K562 (cell line): ENCODE data around the gene ACACB. TPM values are rescaled to one million over a fixed set of nuclear protein-coding genes. Genes with fewer than 3 reads are reported as not detected.
A peak's percentile ranks its signal among the peaks of the same experiment; 100 is the strongest.

Experiments used
- ATAC-seq: fragments of 200-7000 bp; cut with Tn5 transposase; 3 replicates; pipeline ENCODE4 v1.9.1; 2020; ENCODE audit warnings: moderate library complexity
- BruUV-seq: library from RNA; stranded (reverse); fragments of 400-500 nt; replicated peaks from 2 replicates; lab custom pipeline; 2021; lab: Mats Ljungman, UMichigan
- CTCF ChIA-PET: fragments of 300-600 bp; formaldehyde crosslinking; extraction: SDS; loops from one replicate; lab custom pipeline; 2021; ENCODE audit warnings: low intra/inter-chr PET ratio; lab: Yijun Ruan, JAX
- POLR2A ChIA-PET: fragments of 300-600, 350-650 bp; sonication (Branson Sonifier 250); formaldehyde crosslinking; extraction: SDS; loops from one replicate; lab custom pipeline; 2021; ENCODE audit warnings: antibody characterized with exemption, inconsistent platforms; lab: Yijun Ruan, JAX
- DNase-seq, 4 experiments: peaks; one replicate each; pipeline versions ENCODE4 v3.0.0 to v3.0.0-alpha.2; 2011 to 2018; ENCODE audit warnings: low spot score in 3 of 4, mixed read lengths in 3 of 4; ENCODE audit errors: extremely low read depth in 1 of 4
- FAIRE-seq: peaks from 2 replicates; lab custom pipeline; 2011; peaks lifted over from hg19 to GRCh38; lab: Jason Lieb, UNC
- H2AFZ ChIP-seq: 2 replicates; pipeline ENCODE4 v1.6.0; 2011; ENCODE audit warnings: low read depth, low read length, control low read depth, inconsistent platforms
- H3K27ac ChIP-seq: fragments of 200-600 bp; 3 replicates; pipeline ENCODE4 v1.8.0; 2011; ENCODE audit warnings: low read depth, mild to moderate bottlenecking, control low read depth, inconsistent platforms, low read length, moderate library complexity, mixed read lengths; ENCODE audit errors: extremely low read depth
- H3K27me3 ChIP-seq, 2 experiments: fragments of 300-600 bp in 1 of 2; 2 replicates in 1 of 2; 3 replicates in 1 of 2; pipeline versions ENCODE4 v1.6.0 to v1.8.0; 2011; ENCODE audit warnings: inconsistent platforms in 2 of 2, low read length in 2 of 2, mild to moderate bottlenecking in 1 of 2, mixed read lengths in 1 of 2, moderate library complexity in 1 of 2; ENCODE audit not compliant: control insufficient read depth in 2 of 2, insufficient read depth in 2 of 2
- H3K36me3 ChIP-seq: fragments of 300-600 bp; 3 replicates; pipeline ENCODE4 v1.8.0; 2011; ENCODE audit warnings: mild to moderate bottlenecking, low read length, inconsistent platforms; ENCODE audit not compliant: control insufficient read depth, insufficient read depth
- H3K4me1 ChIP-seq, 2 experiments: fragments of 200-600 bp in 1 of 2; replicated peaks in 1 of 2; 2 replicates in 1 of 2; 3 replicates in 1 of 2; pipeline versions ENCODE4 v1.5.1 to v1.8.0; 2011; ENCODE audit warnings: inconsistent platforms in 2 of 2, low read length in 2 of 2, mild to moderate bottlenecking in 1 of 2, mixed read lengths in 1 of 2, moderate library complexity in 1 of 2; ENCODE audit not compliant: control insufficient read depth in 2 of 2, insufficient read depth in 2 of 2
- H3K4me2 ChIP-seq: 2 replicates; pipeline ENCODE4 v1.6.1; 2011; ENCODE audit warnings: low read length, control low read depth, inconsistent platforms, mixed read lengths; ENCODE audit not compliant: insufficient read depth
- H3K4me3 ChIP-seq: fragments of 200-600 bp; sonication (generic), shearing (Covaris generic); 2 replicates; pipeline ENCODE4 v1.5.1; 2016; ENCODE audit warnings: control low read depth, inconsistent platforms
- H3K79me2 ChIP-seq: fragments of 200-600 bp; 3 replicates; pipeline ENCODE4 v1.8.0; 2011; ENCODE audit warnings: low read length, inconsistent platforms; ENCODE audit not compliant: control insufficient read depth, insufficient read depth
- H3K9ac ChIP-seq, 2 experiments: 2 replicates each; pipeline versions ENCODE4 v1.6.0 to v1.6.1; 2011; ENCODE audit warnings: low read depth in 2 of 2, low read length in 2 of 2, control low read depth in 1 of 2, inconsistent platforms in 1 of 2, mild to moderate bottlenecking in 1 of 2, mixed read lengths in 1 of 2; ENCODE audit not compliant: insufficient read depth in 1 of 2
- H3K9me1 ChIP-seq: one replicate; pipeline ENCODE4 v1.6.0; 2011; ENCODE audit warnings: inconsistent platforms, mild to moderate bottlenecking, low read length, moderate library complexity; ENCODE audit not compliant: control insufficient read depth, insufficient read depth
- H3K9me3 ChIP-seq: replicated peaks from 2 replicates; pipeline ENCODE4 v1.5.1; 2011; ENCODE audit warnings: low read depth, low read length, inconsistent platforms; ENCODE audit not compliant: control insufficient read depth, insufficient read depth
- H4K20me1 ChIP-seq: replicated peaks from 2 replicates; pipeline ENCODE4 v1.6.1; 2011; ENCODE audit warnings: low read length, inconsistent platforms, mixed read lengths; ENCODE audit not compliant: control insufficient read depth, insufficient read depth
- CEBPZ ChIP-seq: fragments of 150-350 bp; IDR thresholded peaks from 2 replicates; pipeline ENCODE4 v1.6.1; 2014; ENCODE audit warnings: low read depth, mild to moderate bottlenecking, low read length, borderline replicate concordance
- KDM2B ChIP-seq: fragments of 250-450 bp; sonication (Bioruptor Pico); IDR thresholded peaks from 2 replicates; pipeline ENCODE4 v1.8.0; 2021; ENCODE audit warnings: mild to moderate bottlenecking, moderate library complexity
- LCOR ChIP-seq: sonication (generic); formaldehyde crosslinking; IDR thresholded peaks from 2 replicates; pipeline ENCODE4 v1.8.0; 2022; ENCODE audit warnings: mild to moderate bottlenecking, missing genetic modification reagents
- RBM34 ChIP-seq: fragments of 200-400 bp; formaldehyde crosslinking; IDR thresholded peaks from 2 replicates; pipeline ENCODE4 v1.6.1; 2018; ENCODE audit warnings: low read length, borderline replicate concordance; ENCODE audit not compliant: insufficient read depth
- TCF7L2 ChIP-seq: fragments of 150-350 bp; IDR thresholded peaks from 2 replicates; pipeline ENCODE4 v1.6.1; 2016; ENCODE audit warnings: low read depth, mild to moderate bottlenecking, low read length, moderate library complexity
- ZBTB5 ChIP-seq: fragments of 450-650 bp; IDR thresholded peaks from 2 replicates; pipeline ENCODE4 v1.6.1; 2017; ENCODE audit warnings: antibody characterized with exemption
- ZNF121 ChIP-seq: sonication (generic); formaldehyde crosslinking; conservative IDR thresholded peaks from 2 replicates; pipeline ENCODE4 v1.8.0; 2022; ENCODE audit warnings: missing genetic modification reagents
- WGBS: fragments of 100-300 bp; shearing (Covaris generic); methylation state at CpG from one replicate; pipeline ENCODE4 v1.1.6; 2016; ENCODE audit warnings: low coverage, mixed read lengths; ENCODE audit not compliant: insufficient coverage; ENCODE audit errors: missing lambda C conversion rate; 5-methylcytosine and 5-hydroxymethylcytosine counted together
- in situ Hi-C: fragments of 300-500 bp; cut with MboI; formaldehyde crosslinking; loops from 4 replicates; pipeline ENCODE4 v1.15.0; 2018; ENCODE audit warnings: inconsistent platforms, mixed read lengths
- intact Hi-C: fragments of 100-400 bp; cut with micrococcal nuclease; formaldehyde crosslinking; loops from 2 replicates; pipeline ENCODE4 v1.14.2; 2022
- polyA plus RNA-seq, 8 experiments: library from polyadenylated mRNA; depleted of rRNA in 4 of 8; stranded (reverse) in 5 of 8; unstranded in 3 of 8; fragments of >200 nt; fragmentation: Nextera tagmentation in 2 of 8; fragmentation: Illumina TruSeq in 1 of 8; extraction: Ambion mirVana in 2 of 8; extraction: Trizol in 1 of 8; gene quantifications; 2 replicates each; pipeline versions ENCODE4 v1.2.1 to v1.2.3, GENCODE V29; 2011 to 2014; ENCODE audit warnings: inconsistent platforms in 1 of 8, missing spikeins in 1 of 8
- total RNA-seq, 7 experiments: library from RNA; depleted of rRNA in 6 of 7; stranded (reverse); fragments of >200 nt in 6 of 7; fragmentation: Illumina TruSeq in 2 of 7; extraction: Trizol in 2 of 7; gene quantifications; 2 replicates each; pipeline versions ENCODE4 v1.2.1 to v1.2.3, GENCODE V29; 2011 to 2021; ENCODE audit warnings: low replicate concordance in 1 of 7

Gene ACACB
- total and polyA plus RNA-seq, 9 of the 15 experiments (the other 6 are each of a cell fraction or from before 2014, with no cell fraction given) = 0.10 to 2.5 (median 0.83) TPM

GRCh38 chr12:109166371-109166770 lies 50.0 kb downstream of the ACACB start:
- WGBS = 3% methylated on average over 8 of the region's 9 CpGs
- H3K27me3 ChIP-seq = peaks cover 7 to 33% of the 10 kb centered on the region in 2 experiments; a peak in 3 of 5 replicates
- H3K4me1 ChIP-seq = no peaks in the 10 kb centered on the region; a peak in 1 of 5 replicates
- H3K9me3 ChIP-seq = no peaks in the 10 kb centered on the region
- FAIRE-seq (no peak), DNase-seq (no peak), ATAC-seq (no peak)
- H3K27ac ChIP-seq = no peak overlapping the region
- no peaks in the 10 kb centered on the region for H3K36me3 ChIP-seq
- H4K20me1 ChIP-seq = 0 out of 2 replicates have a peak, but pooled peaks cover 3% of the 10 kb centered on the region
- BruUV-seq = no TSS peak
- no peaks in the 10 kb centered on the region for H3K79me2 ChIP-seq
- no peak overlapping the region for H3K4me3 ChIP-seq
- TF ChIP-seq ZNF121 (CRISPR knock-in tag) (0 out of 2 replicates have a peak, but pooled peaks have one; percentile 24), TCF7L2 (no peak), RBM34 (no peak), ZBTB5 (no peak), LCOR (CRISPR knock-in tag) (no peak), CEBPZ (no peak), KDM2B (CRISPR knock-in tag) (no peak)
- in situ Hi-C loops (no loop called here), intact Hi-C loops (no loop called here)
- H3K9ac ChIP-seq = no peak overlapping the region
- ChIA-PET POLR2A (no interaction called here), CTCF (no interaction called here)
- no peaks in the 10 kb centered on the region for H3K9me1 ChIP-seq
- H2AFZ ChIP-seq = no peak overlapping the region
- H3K4me2 ChIP-seq = no peak overlapping the region
